ENCODE data around the gene RNF223.

DNA sequence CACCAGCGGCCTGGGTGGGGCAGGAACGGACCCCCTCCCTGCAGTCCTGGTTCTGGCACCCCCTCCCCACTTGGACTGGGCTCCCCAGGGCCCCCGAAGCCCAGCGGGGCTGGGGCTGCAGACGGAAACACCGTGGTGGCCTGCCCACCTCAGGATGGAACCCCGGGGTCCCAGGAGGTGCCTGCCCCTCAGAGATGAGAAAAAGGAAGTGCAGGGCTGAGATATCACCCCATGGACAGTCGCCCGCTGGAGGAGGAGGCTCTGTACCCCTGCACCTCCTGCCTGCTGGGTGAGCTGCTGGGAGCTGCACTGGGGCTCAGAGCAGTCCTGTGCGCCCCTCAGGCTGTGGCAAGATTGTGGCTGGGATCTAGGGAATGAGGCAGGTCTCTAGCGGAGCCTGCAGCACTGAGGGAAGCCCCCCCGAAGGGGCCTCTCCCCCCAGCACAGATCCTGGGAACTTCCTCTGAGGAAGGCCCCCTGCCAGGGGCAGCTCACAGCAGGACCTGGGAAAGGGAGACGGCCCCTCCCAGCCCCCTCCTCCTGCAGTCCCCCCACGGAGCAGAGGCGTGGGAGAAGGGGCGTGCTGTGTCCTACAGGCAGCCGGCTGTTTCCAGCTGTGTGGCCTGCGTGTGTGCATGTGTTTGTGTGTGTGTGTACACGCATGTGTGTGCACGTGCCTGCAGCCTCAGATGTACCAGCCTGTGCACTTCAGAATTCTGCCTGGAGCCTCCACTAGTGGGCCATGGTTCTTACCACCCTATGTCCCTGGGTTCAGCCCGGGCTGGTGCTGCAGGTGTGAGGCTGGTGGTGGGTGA lies 47.3 kb downstream of the RNF223 start:
- TF ChIP-seq POLR2A (IDR thresholded peaks at IDR 0.05; ENCODE audit: low read depth) (no peak), EP300 (IDR thresholded peaks at IDR 0.05) (no peak), POLR2AphosphoS5 (IDR thresholded peaks at IDR 0.05) (no peak)
- TF ChIP-seq, protein P1, sequence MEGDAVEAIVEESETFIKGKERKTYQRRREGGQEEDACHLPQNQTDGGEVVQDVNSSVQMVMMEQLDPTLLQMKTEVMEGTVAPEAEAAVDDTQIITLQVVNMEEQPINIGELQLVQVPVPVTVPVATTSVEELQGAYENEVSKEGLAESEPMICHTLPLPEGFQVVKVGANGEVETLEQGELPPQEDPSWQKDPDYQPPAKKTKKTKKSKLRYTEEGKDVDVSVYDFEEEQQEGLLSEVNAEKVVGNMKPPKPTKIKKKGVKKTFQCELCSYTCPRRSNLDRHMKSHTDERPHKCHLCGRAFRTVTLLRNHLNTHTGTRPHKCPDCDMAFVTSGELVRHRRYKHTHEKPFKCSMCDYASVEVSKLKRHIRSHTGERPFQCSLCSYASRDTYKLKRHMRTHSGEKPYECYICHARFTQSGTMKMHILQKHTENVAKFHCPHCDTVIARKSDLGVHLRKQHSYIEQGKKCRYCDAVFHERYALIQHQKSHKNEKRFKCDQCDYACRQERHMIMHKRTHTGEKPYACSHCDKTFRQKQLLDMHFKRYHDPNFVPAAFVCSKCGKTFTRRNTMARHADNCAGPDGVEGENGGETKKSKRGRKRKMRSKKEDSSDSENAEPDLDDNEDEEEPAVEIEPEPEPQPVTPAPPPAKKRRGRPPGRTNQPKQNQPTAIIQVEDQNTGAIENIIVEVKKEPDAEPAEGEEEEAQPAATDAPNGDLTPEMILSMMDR (IDR thresholded peaks at IDR 0.05), result no peak

All from esophagus muscularis mucosa (tissue), 4 donors.